Retinal pigment epithelial cell (primary cell): ENCODE data around the gene UBE3C.

ENCODE experiments used
- DNase-seq: peaks from one replicate; pipeline ENCODE4 v3.0.0-alpha.2; 2010; ENCODE audit warnings: low read depth
- H3K4me3 ChIP-seq: 2 replicates; pipeline ENCODE4 v1.5.1; 2011; ENCODE audit warnings: mild to moderate bottlenecking, low read length, control low read depth, moderate library complexity
- TF ChIP-seq, protein P1 (sequence below): conservative IDR thresholded peaks from 2 replicates; pipeline ENCODE4 v1.5.1; 2011; ENCODE audit warnings: low read depth, low read length, control low read depth, inconsistent platforms

UBE3C gene

DNA sequence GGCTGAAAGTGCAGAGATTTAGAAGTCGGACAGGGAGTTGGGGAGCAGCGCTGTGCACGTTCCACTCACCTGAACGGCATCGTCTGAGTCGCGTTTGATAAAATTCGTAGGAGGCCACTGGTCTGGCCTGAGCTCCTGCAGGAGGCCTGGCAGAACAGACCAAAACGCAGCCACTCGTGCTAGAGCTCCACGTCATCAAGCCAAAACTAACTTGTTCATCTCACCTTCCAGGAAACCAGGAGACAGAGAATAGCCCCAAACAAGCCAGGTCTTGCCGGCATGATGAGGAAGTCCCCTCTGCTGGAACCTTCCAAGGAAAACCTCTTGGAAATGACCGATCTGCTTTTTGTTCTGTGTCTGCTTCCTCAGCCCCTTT is 154.7 kb downstream of the UBE3C start:
- no peak overlapping the region for H3K4me3 ChIP-seq
- DNase-seq = no peak
- TF ChIP-seq, protein P1, sequence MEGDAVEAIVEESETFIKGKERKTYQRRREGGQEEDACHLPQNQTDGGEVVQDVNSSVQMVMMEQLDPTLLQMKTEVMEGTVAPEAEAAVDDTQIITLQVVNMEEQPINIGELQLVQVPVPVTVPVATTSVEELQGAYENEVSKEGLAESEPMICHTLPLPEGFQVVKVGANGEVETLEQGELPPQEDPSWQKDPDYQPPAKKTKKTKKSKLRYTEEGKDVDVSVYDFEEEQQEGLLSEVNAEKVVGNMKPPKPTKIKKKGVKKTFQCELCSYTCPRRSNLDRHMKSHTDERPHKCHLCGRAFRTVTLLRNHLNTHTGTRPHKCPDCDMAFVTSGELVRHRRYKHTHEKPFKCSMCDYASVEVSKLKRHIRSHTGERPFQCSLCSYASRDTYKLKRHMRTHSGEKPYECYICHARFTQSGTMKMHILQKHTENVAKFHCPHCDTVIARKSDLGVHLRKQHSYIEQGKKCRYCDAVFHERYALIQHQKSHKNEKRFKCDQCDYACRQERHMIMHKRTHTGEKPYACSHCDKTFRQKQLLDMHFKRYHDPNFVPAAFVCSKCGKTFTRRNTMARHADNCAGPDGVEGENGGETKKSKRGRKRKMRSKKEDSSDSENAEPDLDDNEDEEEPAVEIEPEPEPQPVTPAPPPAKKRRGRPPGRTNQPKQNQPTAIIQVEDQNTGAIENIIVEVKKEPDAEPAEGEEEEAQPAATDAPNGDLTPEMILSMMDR = no peak

DNA sequence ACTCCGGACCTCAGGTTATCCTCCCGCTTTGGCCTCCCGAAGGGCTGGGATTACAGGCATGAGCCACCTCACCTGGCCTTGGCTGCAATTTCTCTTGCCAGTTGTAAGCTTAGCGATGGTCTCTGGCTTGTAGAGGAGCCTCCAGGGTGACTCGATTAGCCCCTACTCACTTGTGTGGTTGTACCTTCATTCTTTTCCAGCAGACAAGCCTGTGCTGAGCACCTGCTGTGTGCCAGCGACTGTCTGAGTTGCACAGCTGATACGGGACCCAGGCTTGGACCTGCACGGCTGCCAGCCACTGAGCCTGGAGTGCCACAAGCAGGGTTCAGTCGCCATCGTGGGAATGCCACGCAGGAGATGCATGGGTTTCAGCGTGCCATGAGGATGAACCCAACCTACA is 156.0 kb downstream of the UBE3C start:
- H3K4me3 ChIP-seq = no peak overlapping the region
- TF ChIP-seq, protein P1 = no peak
- DNase-seq = no peak

DNA sequence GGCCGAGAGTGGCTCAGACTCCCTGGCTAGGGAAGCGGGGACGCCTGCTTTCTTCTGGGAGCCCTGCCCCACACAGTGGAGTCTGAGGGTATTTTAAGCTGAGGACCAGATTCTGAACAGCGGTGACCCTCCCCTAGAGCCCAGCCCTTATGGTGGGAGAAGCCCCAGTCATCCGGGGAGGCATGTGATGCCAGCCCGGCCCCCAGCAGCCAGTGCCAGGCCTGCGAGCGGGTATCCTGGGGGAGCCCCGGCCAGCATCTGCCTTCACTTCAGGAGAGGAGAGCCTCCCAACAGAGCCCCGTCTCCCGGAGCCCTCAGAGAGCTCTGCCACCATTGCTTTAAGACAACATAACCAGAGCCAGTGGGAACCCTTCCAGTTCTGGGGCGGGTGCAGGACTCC is 156.6 kb downstream of the UBE3C start:
- no peak for DNase-seq
- no peak overlapping the region for H3K4me3 ChIP-seq
- TF ChIP-seq, protein P1 = no peak

DNA sequence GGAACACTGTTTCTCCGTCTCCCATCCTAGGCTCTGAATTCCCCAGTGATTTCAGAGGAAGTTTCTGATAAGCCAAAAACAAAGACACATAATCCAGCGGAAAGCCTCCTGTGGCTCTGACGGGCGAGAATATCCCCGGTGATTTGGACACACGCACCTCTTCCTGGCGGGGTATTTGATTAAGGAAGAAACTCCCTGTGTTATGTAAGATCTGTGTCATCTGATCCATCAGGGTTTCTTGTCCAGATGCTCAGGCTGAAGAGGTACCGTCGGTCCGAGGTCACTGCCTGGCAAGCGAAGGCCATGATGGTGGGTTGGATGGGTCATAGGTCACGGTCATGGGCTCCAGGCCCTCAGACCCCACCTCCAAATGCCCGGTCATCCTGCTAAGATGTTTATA is 158.5 kb downstream of the UBE3C start:
- no peak overlapping the region for H3K4me3 ChIP-seq
- DNase-seq = no peak
- TF ChIP-seq, protein P1 = no peak

DNA sequence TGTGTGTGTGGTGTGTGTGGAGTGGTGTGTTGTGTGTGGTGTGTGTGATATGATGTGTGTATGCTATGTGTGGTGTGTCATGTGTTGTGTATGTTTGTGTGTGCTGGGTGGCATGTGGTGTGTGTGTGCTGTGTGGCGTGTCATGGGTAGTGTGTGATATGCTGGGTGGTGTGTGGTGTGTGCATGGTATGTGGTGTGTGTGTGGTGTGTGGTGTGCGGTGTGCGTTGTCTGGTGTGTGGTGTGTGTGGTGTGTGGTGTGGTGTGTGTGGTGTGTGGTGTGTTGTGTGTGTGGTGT is 160.5 kb downstream of the UBE3C start:
- DNase-seq = no peak
- H3K4me3 ChIP-seq = no peak overlapping the region

DNA sequence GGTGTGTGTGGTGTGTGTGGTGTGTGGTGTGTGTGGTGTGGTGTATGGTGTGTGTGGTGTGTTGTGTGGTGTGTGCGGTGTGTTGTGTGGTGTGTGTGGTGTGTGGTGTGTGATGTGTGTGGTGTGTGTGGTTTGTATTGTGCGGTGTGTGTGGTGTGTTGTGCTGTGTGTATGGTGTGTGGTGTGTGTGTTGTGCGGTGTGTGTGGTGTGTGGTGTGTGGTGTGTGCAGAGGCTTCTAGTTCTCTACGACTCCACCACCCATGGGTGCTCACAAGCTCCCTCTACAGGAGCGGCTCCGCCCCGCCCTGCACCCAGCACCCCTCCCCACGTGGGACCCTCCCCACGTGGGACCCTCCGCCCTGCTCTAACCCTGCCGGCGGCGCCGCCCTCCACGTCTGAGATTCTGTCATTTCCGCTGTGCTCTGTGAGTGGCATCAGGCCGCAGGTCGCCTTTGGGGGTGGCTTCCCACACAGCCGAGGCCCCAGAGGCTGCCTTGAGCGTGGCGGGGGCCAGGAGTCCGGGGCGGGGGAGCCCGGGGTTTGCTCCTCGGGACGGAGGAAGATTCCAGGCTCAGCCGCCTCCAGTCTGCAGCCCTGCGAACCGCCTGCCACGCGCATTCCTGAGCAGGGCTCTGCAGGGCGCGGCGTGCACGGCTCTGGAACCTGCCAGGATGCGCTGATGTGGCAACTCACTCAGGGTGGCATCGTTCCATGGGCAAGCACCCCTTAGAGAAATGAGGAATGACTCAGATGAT is 161.1 kb downstream of the UBE3C start:
- no peak overlapping the region for H3K4me3 ChIP-seq
- TF ChIP-seq, protein P1 = peak; percentile 28
- DNase-seq = no peak

More for the DNA sequence above, 160.5 kb downstream of the UBE3C start:
- TF ChIP-seq, protein P1 = no peak

DNA sequence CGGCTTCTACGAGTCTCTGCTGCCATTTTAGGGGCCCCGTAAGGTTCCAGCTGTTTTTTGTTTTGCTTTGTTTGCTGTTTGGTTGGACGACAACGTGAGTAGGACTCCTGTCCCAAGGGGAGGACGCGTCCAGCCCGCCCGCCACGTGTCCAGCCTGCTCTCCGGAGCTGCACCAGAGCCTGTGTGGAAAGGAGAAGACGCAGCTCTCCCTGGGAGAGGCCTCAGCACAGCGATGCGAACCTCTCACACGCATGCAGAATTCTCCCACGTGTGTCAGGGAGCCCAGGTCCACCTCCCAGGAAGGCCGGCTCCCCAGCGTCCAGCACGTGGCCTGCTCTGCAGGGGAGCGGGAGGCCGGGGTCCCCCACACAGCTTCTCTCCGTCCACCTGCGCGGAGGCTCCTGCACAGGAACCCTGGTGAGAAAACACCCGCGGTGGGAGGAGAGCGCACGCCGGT is 161.7 kb downstream of the UBE3C start:
- TF ChIP-seq, protein P1 = no peak

More for the DNA sequence above, 161.7 kb downstream of the UBE3C start:
- no peak overlapping the region for H3K4me3 ChIP-seq
- DNase-seq = no peak
